Sigmoid colon (tissue), 3 donors: ENCODE results near the gene SLC1A2.

Experiments
- CTCF ChIP-seq, 4 experiments: fragments of 450-650 bp in 3 of 4; fragments of 200-600 bp in 1 of 4; IDR thresholded peaks; one replicate each; pipeline ENCODE4 v1.5.1; 2016 to 2019; ENCODE audit warnings: antibody characterized with exemption in 4 of 4, mild to moderate bottlenecking in 3 of 4, moderate library complexity in 2 of 4
- POLR2A ChIP-seq, 2 donors: fragments of 450-650 bp; IDR thresholded peaks; one replicate each; pipeline ENCODE4 v1.6.1; 2016; ENCODE audit warnings: antibody characterized with exemption in 2 of 2, mild to moderate bottlenecking in 2 of 2, moderate library complexity in 2 of 2

GRCh38 chr11:35390737-35391682 lies 28.3 kb downstream of the SLC1A2 start:
- TF ChIP-seq CTCF (IDR thresholded peaks at IDR 0.05) (no peak), POLR2A (IDR thresholded peaks at IDR 0.05) (no peak)
